Heart right ventricle (tissue), 16 donors: ENCODE measurements around the gene BARX1. TPM values are rescaled to one million over a fixed set of nuclear protein-coding genes. Genes with fewer than 3 reads are reported as not detected.

Experiments
- ATAC-seq, 8 donors: fragments of 200-7000 bp; cut with Tn5 transposase; one replicate each; pipeline ENCODE4 v1.9.1; 2020; ENCODE audit warnings: mild to moderate bottlenecking in 8 of 8, moderate library complexity in 8 of 8, moderate number of reproducible peaks in 1 of 8
- DNase-seq, 2 donors: peaks; one replicate each; pipeline ENCODE4 v3.0.0-alpha.2; 2020
- H3K27ac ChIP-seq, 10 donors: fragments of 200-600 bp; sonication (generic) in 2 of 10; one replicate each; pipeline versions ENCODE4 v1.5.0 to v1.8.0; 2020 to 2022; ENCODE audit warnings: mild to moderate bottlenecking in 3 of 10
- H3K27me3 ChIP-seq, 7 donors: fragments of 200-600 bp; one replicate each; pipeline ENCODE4 v1.8.0; 2021 to 2022; ENCODE audit warnings: mild to moderate bottlenecking in 2 of 7
- H3K36me3 ChIP-seq, 9 donors: fragments of 200-600 bp; sonication (generic) in 1 of 9; one replicate each; pipeline versions ENCODE4 v1.5.0 to v1.8.0; 2020 to 2022; ENCODE audit warnings: mild to moderate bottlenecking in 2 of 9
- H3K4me1 ChIP-seq, 9 donors: fragments of 200-600 bp; sonication (generic) in 1 of 9; one replicate each; pipeline versions ENCODE4 v1.5.0 to v1.8.0; 2020 to 2022; ENCODE audit warnings: mild to moderate bottlenecking in 4 of 9
- H3K4me3 ChIP-seq, 10 donors: fragments of 200-600 bp; sonication (generic) in 2 of 10; one replicate each; pipeline versions ENCODE4 v1.5.0 to v1.8.0; 2020 to 2022; ENCODE audit warnings: mild to moderate bottlenecking in 7 of 10, moderate library complexity in 2 of 10
- H3K9me3 ChIP-seq, 11 donors: fragments of 200-600 bp in 10 of 11; sonication (generic) in 2 of 11; one replicate each; pipeline versions ENCODE4 v1.5.0 to v1.8.0; 2013 to 2022; ENCODE audit warnings: mild to moderate bottlenecking in 2 of 11, control low read depth in 1 of 11, moderate library complexity in 1 of 11
- CTCF ChIP-seq, 9 donors: fragments of 200-600 bp; sonication (generic) in 2 of 9; IDR thresholded peaks; one replicate each; pipeline versions ENCODE4 v1.5.0 to v1.8.0; 2021 to 2022; ENCODE audit warnings: antibody characterized with exemption in 9 of 9, mild to moderate bottlenecking in 5 of 9, moderate library complexity in 1 of 9
- WGBS, 2 donors: extraction: QIAGEN DNeasy Blood & Tissue Kit; methylation state at CpG; one replicate each; pipeline ENCODE4 v1.1.7; 2013; ENCODE audit warnings: inconsistent platforms in 1 of 2; 5-methylcytosine and 5-hydroxymethylcytosine counted together
- intact Hi-C, 10 donors: fragments of 100-400 bp; cut with DNase I; formaldehyde crosslinking; loops; one replicate each; pipeline versions ENCODE4 v1.11.1 to v1.14.2; 2022
- polyA plus RNA-seq, 2 donors: library from polyadenylated mRNA; stranded (reverse); fragments of 200-250 nt; gene quantifications; one replicate each; pipeline ENCODE4 v1.2.3, GENCODE V29; 2013
- total RNA-seq, 10 donors: library from RNA; stranded (reverse); fragmentation: NEBNext Ultra II Directional in 3 of 10; extraction: Animal tissue kit (Norgen Biotek cat#: 25700) in 3 of 10; gene quantifications; one replicate each; pipeline versions ENCODE4 v1.2.1 to v1.2.4, GENCODE V29; 2021 to 2023
- donor health status: Arrhythmogenic right ventricular cardiomyopathy.
- donor health status: ischemic (EF 13 %, LVEDD 7.1; RV severe dilation, severe dysfunction).
- donor health status: healthy with polysubstance abuse.
- donor health status: DM: no; HTN: yes; CAD: no.
- donor health status: DM: no; HTN: no; CAD: no.
- donor health status: ischemic (EF 25% LVEDD 6.9; RV normal size, moderate dysfunction).
- donor health status: ischemic (EF 25% LVEDD 5.7; RV mildly dilated, moderate dysfunction).
- donor health status: healthy.
- donor health status: DM: yes; HTN: yes; CAD: no.
- donor health status: Ischemic cardiomyopathy.
- donor health status: ischemic (EF 35%, LVEDD 5.7; RV mildly dilated, moderate dysfunction).
- donor health status: nonischemic (EF 11% LVEDD 7.7; RV severe dilation, severe dysfunction).
- donor health status: DM: yes; HTN: yes; CAD: no.
- donor health status: PGD.
- donor health status: ischemic (EF 29% LVEDD 5.4; RV normal size, mild dysfunction).
- donor health status: nonischemic (EF 23%, LVEDD 6.1; RV moderate dilation, normal function).

The BARX1 gene
- total and polyA plus RNA-seq, 12 donors, result 0.06 to 0.19 TPM; not detected in 10

- no peak for TF ChIP-seq CTCF (IDR thresholded peaks at IDR 0.05)
- H3K27me3 ChIP-seq, result peaks cover 0 to 37% (median 14%) of the 10 kb centered on the region in 7 donors
- ATAC-seq (no peak), DNase-seq (no peak)
- no peak overlapping the region for H3K27ac ChIP-seq
- H3K4me3 ChIP-seq, result no peak overlapping the region
- H3K36me3 ChIP-seq, result no peaks in the 10 kb centered on the region
- intact Hi-C loops, result no loop called here
- H3K9me3 ChIP-seq, result peaks cover 0 to 6% (median 0%) of the 10 kb centered on the region in 11 donors
- H3K4me1 ChIP-seq, result no peaks in the 10 kb centered on the region
- WGBS, 2 donors, result 81 to 90% methylated on average over 2 of the region's 2 CpGs
Observed at GRCh38 chr9:93978551-93978950, 23.4 kb upstream of the BARX1 start.

GRCh38 chr9:93976973-93977372 lies 21.8 kb upstream of the BARX1 start:
- H3K4me1 ChIP-seq, result no peaks in the 10 kb centered on the region
- TF ChIP-seq CTCF (IDR thresholded peaks at IDR 0.05), result no peak
- no peak for ATAC-seq
- H3K27ac ChIP-seq, result no peak overlapping the region
- peaks cover 0 to 22% (median 6%) of the 10 kb centered on the region in 11 donors for H3K9me3 ChIP-seq
- H3K27me3 ChIP-seq, result peaks cover 0 to 37% (median 14%) of the 10 kb centered on the region in 7 donors
- no peak for DNase-seq
- intact Hi-C loops, result no loop called here
- WGBS, 2 donors, result 66 to 75% methylated on average over 5 of the region's 5 CpGs
- H3K36me3 ChIP-seq, result no peaks in the 10 kb centered on the region
- H3K4me3 ChIP-seq, result no peak overlapping the region

- peaks cover 0 to 35% (median 14%) of the 10 kb centered on the region in 7 donors for H3K27me3 ChIP-seq
- ATAC-seq, result no peak
- no peak for TF ChIP-seq CTCF (IDR thresholded peaks at IDR 0.05)
- WGBS, 2 donors, result 74 to 75% methylated on average over 3 of the region's 3 CpGs
- H3K9me3 ChIP-seq, result peaks cover 0 to 23% (median 6%) of the 10 kb centered on the region in 11 donors
- H3K4me3 ChIP-seq, result no peak overlapping the region
- H3K27ac ChIP-seq, result no peak overlapping the region
- H3K36me3 ChIP-seq, result no peaks in the 10 kb centered on the region
- intact Hi-C loops, result no loop called here
- no peak for DNase-seq
- no peaks in the 10 kb centered on the region for H3K4me1 ChIP-seq
Observed at GRCh38 chr9:93976081-93976480, 20.9 kb upstream of the BARX1 start.

- Histone ChIP-seq H3K9me3 (peaks cover 0 to 23% (median 6%) of the 10 kb centered on the region in 11 donors), H3K36me3 (no peaks in the 10 kb centered on the region), H3K27me3 (peaks cover 0 to 36% (median 11%) of the 10 kb centered on the region in 7 donors), H3K4me1 (no peaks in the 10 kb centered on the region), H3K27ac (no peak overlapping the region), H3K4me3 (no peak overlapping the region)
- intact Hi-C loops, result no loop called here
- 86% methylated on average over 7 of the region's 7 CpGs for WGBS, 2 donors
- DNase-seq (no peak), ATAC-seq (no peak)
- TF ChIP-seq CTCF (IDR thresholded peaks at IDR 0.05), result no peak
Observed at GRCh38 chr9:93975262-93975661, 20.1 kb upstream of the BARX1 start.
